Measurements from ENCODE around the gene TSC22D1.

The TSC22D1 gene

DNA sequence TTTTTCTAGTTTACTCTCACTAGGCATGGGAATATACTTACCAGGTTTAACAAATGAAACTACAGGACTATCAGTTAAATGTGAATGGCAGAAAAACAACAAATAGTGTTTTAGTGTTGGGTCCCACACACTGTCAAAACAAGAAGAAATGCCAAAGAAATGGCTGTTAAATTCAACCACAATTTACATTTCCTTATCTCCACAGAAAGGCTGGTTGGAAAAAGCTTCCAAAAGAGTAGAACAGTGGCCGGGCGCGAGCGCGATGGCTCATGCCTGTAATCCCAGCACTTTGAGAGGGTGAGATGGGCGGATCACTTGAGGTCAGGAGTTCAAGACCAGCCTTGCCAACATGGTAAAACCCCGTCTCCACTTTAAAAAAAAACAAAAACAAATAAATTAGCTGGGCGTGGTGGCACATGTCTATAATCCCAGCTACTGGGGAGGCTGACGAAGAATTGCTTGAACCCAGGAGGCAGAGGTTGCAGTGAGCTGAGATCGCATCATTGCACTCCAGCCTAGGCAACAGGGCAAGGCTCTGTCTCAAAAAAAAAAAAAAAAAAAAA is 136.0 kb downstream of the TSC22D1 start:
- Histone ChIP-seq H4K8ac (ENCODE audit: low read depth, low read length) (no peak overlapping the region), H2BK15ac (replicated peaks; ENCODE audit: low read depth) (no peak overlapping the region), H3K4ac (ENCODE audit: low read depth, low read length) (no peak overlapping the region), H3K9ac (ENCODE audit: low read length) (no peak overlapping the region), H3K18ac (ENCODE audit: low read length) (no peak overlapping the region), H2AK5ac (ENCODE audit: low read length) (no peak overlapping the region), H4K5ac (ENCODE audit: low read length) (no peak overlapping the region), H2BK5ac (ENCODE audit: low read length) (no peak overlapping the region), H3K4me1 (ENCODE audit: control insufficient read depth, low read depth, low read length) (no peaks in the 10 kb centered on the region), H3K36me3 (ENCODE audit: control insufficient read depth, insufficient read depth, low read length) (no peaks in the 10 kb centered on the region), H3K56ac (ENCODE audit: low read length) (no peak overlapping the region), H3K4me3 (ENCODE audit: low read length) (no peak overlapping the region), H3K79me1 (ENCODE audit: low read length) (peaks cover 4% of the 10 kb centered on the region), H3K79me2 (ENCODE audit: control insufficient read depth, insufficient read depth, low read length) (peaks cover 11% of the 10 kb centered on the region), H3K27ac (ENCODE audit: low read depth, low read length) (no peak overlapping the region), H3K4me2 (ENCODE audit: low read length) (no peak overlapping the region), H3K27me3 (ENCODE audit: insufficient read depth, low read length, poor library complexity) (no peaks in the 10 kb centered on the region), H3K23ac (ENCODE audit: low read length) (no peak overlapping the region), H2BK120ac (ENCODE audit: low read depth, low read length) (peak overlapping the region; percentile 78)
- no peak for DNase-seq
- no CpG with 5 or more reads among the region's 10 CpGs for WGBS (ENCODE audit: extremely low coverage, insufficient coverage, low lambda C conversion rate)

DNA sequence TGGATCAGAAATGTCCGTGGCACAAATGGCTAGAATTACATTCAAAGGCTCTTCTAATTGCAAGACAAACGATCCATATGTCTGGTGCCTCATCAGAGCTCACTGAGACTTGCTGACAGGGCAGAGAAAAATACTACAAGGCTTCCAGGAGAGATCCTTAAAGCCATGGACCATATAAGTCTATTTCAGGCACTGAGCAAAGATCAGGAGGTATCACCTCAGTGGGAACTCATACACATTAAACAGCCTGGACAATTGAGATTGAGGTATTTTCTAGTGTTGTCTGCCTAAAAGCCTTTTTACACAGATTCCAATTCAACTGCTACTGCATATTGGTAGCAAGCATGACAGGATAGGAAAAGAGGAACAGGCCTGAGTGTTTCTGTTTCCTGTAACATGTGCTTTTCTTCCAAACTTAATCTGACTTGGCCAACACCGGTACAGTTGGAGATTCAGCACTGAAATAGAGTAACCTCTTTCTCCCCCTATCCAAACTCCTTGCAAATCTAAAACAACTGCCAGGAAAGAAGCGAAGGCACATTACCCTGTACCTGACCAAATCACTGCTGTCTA is 136.6 kb downstream of the TSC22D1 start:
- DNase-seq, result no peak
- H3K36me3 ChIP-seq (ENCODE audit: control insufficient read depth, insufficient read depth, low read length), result no peaks in the 10 kb centered on the region
- no peak overlapping the region for H3K18ac ChIP-seq (ENCODE audit: low read length)
- H3K4me3 ChIP-seq (ENCODE audit: low read length), result no peak overlapping the region
- H3K79me2 ChIP-seq (ENCODE audit: control insufficient read depth, insufficient read depth, low read length), result peaks cover 12% of the 10 kb centered on the region
- peaks cover 5% of the 10 kb centered on the region for H3K79me1 ChIP-seq (ENCODE audit: low read length)
- no peaks in the 10 kb centered on the region for H3K27me3 ChIP-seq (ENCODE audit: insufficient read depth, low read length, poor library complexity)
- H2BK120ac ChIP-seq (ENCODE audit: low read depth, low read length), result no peak overlapping the region
- no peak overlapping the region for H3K56ac ChIP-seq (ENCODE audit: low read length)
- no peak overlapping the region for H2AK5ac ChIP-seq (ENCODE audit: low read length)
- no CpG with 5 or more reads among the region's 4 CpGs for WGBS (ENCODE audit: extremely low coverage, insufficient coverage, low lambda C conversion rate)
- no peak overlapping the region for H2BK15ac ChIP-seq (replicated peaks; ENCODE audit: low read depth)
- H3K9ac ChIP-seq (ENCODE audit: low read length), result no peak overlapping the region
- H2BK5ac ChIP-seq (ENCODE audit: low read length), result no peak overlapping the region
- H3K4me1 ChIP-seq (ENCODE audit: control insufficient read depth, low read depth, low read length), result no peaks in the 10 kb centered on the region
- H4K8ac ChIP-seq (ENCODE audit: low read depth, low read length), result no peak overlapping the region
- H3K4me2 ChIP-seq (ENCODE audit: low read length), result no peak overlapping the region
- H3K4ac ChIP-seq (ENCODE audit: low read depth, low read length), result no peak overlapping the region
- no peak overlapping the region for H3K23ac ChIP-seq (ENCODE audit: low read length)
- H4K5ac ChIP-seq (ENCODE audit: low read length), result no peak overlapping the region
- no peak overlapping the region for H3K27ac ChIP-seq (ENCODE audit: low read depth, low read length)

DNA sequence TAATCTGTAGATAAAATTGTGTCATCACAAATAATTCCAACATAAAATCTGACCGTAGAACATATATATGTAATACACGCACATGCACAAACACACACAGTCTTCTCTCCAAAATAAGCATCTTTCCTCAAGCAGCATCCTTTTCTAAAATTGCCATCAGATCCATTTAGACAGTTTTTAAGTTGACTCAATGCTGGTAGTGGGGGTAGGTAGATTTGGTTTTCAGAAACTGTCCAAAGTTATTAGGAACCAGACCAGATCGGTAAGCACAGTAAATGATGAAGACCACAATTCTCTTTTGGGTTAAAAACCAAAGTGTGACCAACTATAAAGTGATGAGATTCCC is 137.9 kb downstream of the TSC22D1 start:
- no peak overlapping the region for H2BK5ac ChIP-seq (ENCODE audit: low read length)
- H3K79me2 ChIP-seq (ENCODE audit: control insufficient read depth, insufficient read depth, low read length), result peaks cover 18% of the 10 kb centered on the region
- H2AK5ac ChIP-seq (ENCODE audit: low read length), result no peak overlapping the region
- no peak overlapping the region for H2BK15ac ChIP-seq (replicated peaks; ENCODE audit: low read depth)
- H3K9ac ChIP-seq (ENCODE audit: low read length), result no peak overlapping the region
- no peak overlapping the region for H4K8ac ChIP-seq (ENCODE audit: low read depth, low read length)
- H3K23ac ChIP-seq (ENCODE audit: low read length), result no peak overlapping the region
- H3K56ac ChIP-seq (ENCODE audit: low read length), result no peak overlapping the region
- no peak overlapping the region for H2BK120ac ChIP-seq (ENCODE audit: low read depth, low read length)
- H3K4me3 ChIP-seq (ENCODE audit: low read length), result no peak overlapping the region
- H3K79me1 ChIP-seq (ENCODE audit: low read length), result peaks cover 12% of the 10 kb centered on the region
- no peak for DNase-seq
- WGBS (ENCODE audit: extremely low coverage, insufficient coverage, low lambda C conversion rate), result no CpG with 5 or more reads among the region's 3 CpGs
- H3K36me3 ChIP-seq (ENCODE audit: control insufficient read depth, insufficient read depth, low read length), result peaks cover 5% of the 10 kb centered on the region
- no peak overlapping the region for H3K18ac ChIP-seq (ENCODE audit: low read length)
- H3K4me2 ChIP-seq (ENCODE audit: low read length), result no peak overlapping the region
- no peak overlapping the region for H3K4ac ChIP-seq (ENCODE audit: low read depth, low read length)
- no peak overlapping the region for H3K27ac ChIP-seq (ENCODE audit: low read depth, low read length)
- H3K4me1 ChIP-seq (ENCODE audit: control insufficient read depth, low read depth, low read length), result peaks cover 2% of the 10 kb centered on the region
- no peaks in the 10 kb centered on the region for H3K27me3 ChIP-seq (ENCODE audit: insufficient read depth, low read length, poor library complexity)
- H4K5ac ChIP-seq (ENCODE audit: low read length), result no peak overlapping the region

DNA sequence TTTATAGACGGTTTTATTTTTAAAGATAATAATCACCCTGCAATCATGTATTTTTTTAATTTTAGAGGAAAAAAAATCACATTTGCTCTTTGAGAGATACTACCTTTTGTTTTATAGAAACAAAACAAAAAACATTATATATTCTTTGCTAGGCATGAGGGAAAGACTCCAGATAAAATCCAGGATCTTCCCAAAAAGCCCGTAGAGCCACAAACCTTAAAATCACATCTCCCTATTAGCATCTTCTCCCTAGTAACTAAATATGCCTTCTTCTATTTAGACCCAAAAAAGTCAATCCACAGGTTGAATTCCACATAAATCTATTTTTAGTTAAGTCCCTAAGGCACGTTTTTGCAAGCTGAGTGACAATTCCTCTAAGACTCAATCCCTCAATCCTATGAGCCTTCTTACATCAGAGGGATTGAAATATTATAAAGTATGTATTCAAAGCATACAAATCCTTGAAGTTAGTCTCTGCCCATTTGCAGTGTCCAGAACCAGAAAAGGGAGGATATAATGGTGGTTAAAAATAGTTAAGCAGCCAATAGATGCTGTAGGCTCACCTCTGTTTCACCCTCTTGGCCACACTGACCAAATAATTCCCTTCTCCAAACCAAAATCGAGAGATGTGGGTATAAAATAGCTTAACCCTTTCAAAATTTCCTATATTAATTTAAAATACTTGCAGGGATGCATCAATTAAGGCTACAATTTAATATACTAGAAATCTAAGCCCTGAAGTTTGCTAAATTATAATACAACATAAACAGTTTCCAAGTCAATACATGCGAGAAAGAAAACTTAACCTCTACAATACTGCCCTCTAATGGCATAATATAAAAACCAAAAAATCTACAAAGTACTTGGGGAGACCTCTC is 138.5 kb downstream of the TSC22D1 start:
- no peak overlapping the region for H4K8ac ChIP-seq (ENCODE audit: low read depth, low read length)

DNA sequence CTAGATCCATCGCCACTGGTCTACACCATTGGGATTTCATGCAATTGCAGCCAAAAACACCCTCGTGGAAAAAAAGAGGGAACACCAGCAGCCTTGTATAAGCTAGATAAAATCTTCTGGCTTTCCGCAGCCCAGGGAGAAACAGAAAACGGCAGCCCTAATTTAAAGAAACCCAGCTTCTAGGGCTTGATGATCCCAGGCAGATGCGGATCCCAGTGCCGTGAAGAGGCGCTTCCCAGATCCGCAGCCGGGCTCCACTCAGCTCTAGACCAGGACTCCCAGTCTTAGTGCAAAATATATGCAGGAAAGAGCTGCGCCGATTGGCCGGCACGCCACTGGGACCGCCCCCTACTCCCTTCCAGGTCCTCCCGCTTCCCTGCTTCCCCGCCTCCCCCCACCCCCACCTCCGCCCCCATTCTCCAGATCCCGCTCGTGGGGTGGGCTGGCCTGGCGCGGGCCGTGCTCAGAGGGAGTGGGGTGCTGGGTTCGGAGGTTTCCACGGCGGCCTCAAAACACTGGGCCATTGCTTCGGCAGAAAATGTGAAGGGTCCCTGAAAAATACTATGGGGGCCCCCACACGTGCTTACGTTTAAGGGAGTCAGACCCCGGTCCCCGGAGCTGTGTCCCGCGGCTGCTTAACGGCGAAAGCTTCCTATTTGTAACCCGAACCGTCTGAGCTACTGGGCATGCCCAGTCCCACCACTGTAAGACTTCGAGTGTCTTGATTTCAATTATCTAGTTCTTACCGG is 139.4 kb downstream of the TSC22D1 start:
- no peak overlapping the region for H3K23ac ChIP-seq (ENCODE audit: low read length)
- H3K4ac ChIP-seq (ENCODE audit: low read depth, low read length), result peak overlapping the region; percentile 98
- H3K79me1 ChIP-seq (ENCODE audit: low read length), result peaks cover 12% of the 10 kb centered on the region

More for the DNA sequence above, 138.5 kb downstream of the TSC22D1 start:
- Histone ChIP-seq H2AK5ac (ENCODE audit: low read length) (no peak overlapping the region), H3K4me1 (ENCODE audit: control insufficient read depth, low read depth, low read length) (peaks cover 2% of the 10 kb centered on the region), H3K23ac (ENCODE audit: low read length) (no peak overlapping the region), H3K27ac (ENCODE audit: low read depth, low read length) (no peak overlapping the region), H3K79me1 (ENCODE audit: low read length) (peaks cover 12% of the 10 kb centered on the region), H3K4me2 (ENCODE audit: low read length) (no peak overlapping the region), H3K27me3 (ENCODE audit: insufficient read depth, low read length, poor library complexity) (no peaks in the 10 kb centered on the region), H2BK5ac (ENCODE audit: low read length) (no peak overlapping the region), H4K5ac (ENCODE audit: low read length) (no peak overlapping the region), H3K18ac (ENCODE audit: low read length) (no peak overlapping the region), H2BK120ac (ENCODE audit: low read depth, low read length) (no peak overlapping the region), H3K4ac (ENCODE audit: low read depth, low read length) (no peak overlapping the region), H3K4me3 (ENCODE audit: low read length) (no peak overlapping the region), H3K9ac (ENCODE audit: low read length) (peak overlapping the region; percentile 22), H3K56ac (ENCODE audit: low read length) (no peak overlapping the region), H3K36me3 (ENCODE audit: control insufficient read depth, insufficient read depth, low read length) (peaks cover 5% of the 10 kb centered on the region), H2BK15ac (replicated peaks; ENCODE audit: low read depth) (no peak overlapping the region), H3K79me2 (ENCODE audit: control insufficient read depth, insufficient read depth, low read length) (peaks cover 18% of the 10 kb centered on the region)
- DNase-seq, result peak; percentile 65
- no CpG with 5 or more reads among the region's 5 CpGs for WGBS (ENCODE audit: extremely low coverage, insufficient coverage, low lambda C conversion rate)

More for the DNA sequence above, 139.4 kb downstream of the TSC22D1 start:
- no peaks in the 10 kb centered on the region for H3K27me3 ChIP-seq (ENCODE audit: insufficient read depth, low read length, poor library complexity)
- H3K27ac ChIP-seq (ENCODE audit: low read depth, low read length), result peak overlapping the region; percentile 81
- H3K4me3 ChIP-seq (ENCODE audit: low read length), result peak overlapping the region; percentile 92
- peaks cover 5% of the 10 kb centered on the region for H3K36me3 ChIP-seq (ENCODE audit: control insufficient read depth, insufficient read depth, low read length)
- peak overlapping the region; percentile 96 for H3K9ac ChIP-seq (ENCODE audit: low read length)
- H3K18ac ChIP-seq (ENCODE audit: low read length), result peak overlapping the region; percentile 98
- DNase-seq, result peak; percentile 98
- peaks cover 18% of the 10 kb centered on the region for H3K79me2 ChIP-seq (ENCODE audit: control insufficient read depth, insufficient read depth, low read length)
- no peak overlapping the region for H2AK5ac ChIP-seq (ENCODE audit: low read length)
- H4K8ac ChIP-seq (ENCODE audit: low read depth, low read length), result peak overlapping the region; percentile 96
- WGBS (ENCODE audit: extremely low coverage, insufficient coverage, low lambda C conversion rate), result no CpG with 5 or more reads among the region's 38 CpGs
- H3K56ac ChIP-seq (ENCODE audit: low read length), result peak overlapping the region; percentile 90
- peak overlapping the region; percentile 92 for H2BK120ac ChIP-seq (ENCODE audit: low read depth, low read length)
- H2BK15ac ChIP-seq (replicated peaks; ENCODE audit: low read depth), result peak overlapping the region; percentile 100
- H3K4me2 ChIP-seq (ENCODE audit: low read length), result peak overlapping the region; percentile 38
- no peak overlapping the region for H4K5ac ChIP-seq (ENCODE audit: low read length)
- H2BK5ac ChIP-seq (ENCODE audit: low read length), result no peak overlapping the region
- peaks cover 2% of the 10 kb centered on the region for H3K4me1 ChIP-seq (ENCODE audit: control insufficient read depth, low read depth, low read length)

Data from mesendoderm (in vitro differentiated cells).